Stimulated activated CD4-positive, alpha-beta T cell treated with anti-CD3 and anti-CD28 coated beads, Interleukin-2, amount 100 ng/mL, for 4 hours (primary cell): ENCODE results near the gene CDK5R1.

Source experiments
- DNase-seq: peaks from one replicate; pipeline ENCODE4 v3.0.0-alpha.2; 2020; ENCODE audit warnings: low read depth

The CDK5R1 gene

DNA sequence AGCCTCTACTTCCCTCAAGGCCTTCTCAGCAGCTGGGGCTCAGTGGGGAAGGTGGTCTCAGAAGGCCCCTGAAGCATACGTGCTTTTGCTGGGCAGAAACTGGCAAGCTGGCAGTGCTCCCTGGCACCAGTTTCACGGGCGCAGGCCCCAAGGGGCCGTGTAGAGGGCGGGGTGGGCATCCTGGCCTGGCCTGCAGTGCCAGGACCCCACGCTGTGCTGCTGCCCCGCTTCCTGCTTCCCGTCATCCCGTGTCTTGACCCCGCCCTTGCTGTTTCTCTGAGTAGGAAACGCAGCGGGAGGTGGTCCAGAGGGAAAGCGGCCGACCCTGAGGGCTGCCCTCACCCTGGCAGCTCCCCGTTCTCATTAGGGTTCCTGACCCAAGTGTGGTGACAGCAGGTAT is 6.8 kb downstream of the CDK5R1 start:
- no peak for DNase-seq

- no peak for DNase-seq
Measured at GRCh38 chr17:32493976-32494513, 7.3 kb downstream of the CDK5R1 start.

- no peak for DNase-seq
Measured at GRCh38 chr17:32494621-32495358, 8.0 kb downstream of the CDK5R1 start.

DNA sequence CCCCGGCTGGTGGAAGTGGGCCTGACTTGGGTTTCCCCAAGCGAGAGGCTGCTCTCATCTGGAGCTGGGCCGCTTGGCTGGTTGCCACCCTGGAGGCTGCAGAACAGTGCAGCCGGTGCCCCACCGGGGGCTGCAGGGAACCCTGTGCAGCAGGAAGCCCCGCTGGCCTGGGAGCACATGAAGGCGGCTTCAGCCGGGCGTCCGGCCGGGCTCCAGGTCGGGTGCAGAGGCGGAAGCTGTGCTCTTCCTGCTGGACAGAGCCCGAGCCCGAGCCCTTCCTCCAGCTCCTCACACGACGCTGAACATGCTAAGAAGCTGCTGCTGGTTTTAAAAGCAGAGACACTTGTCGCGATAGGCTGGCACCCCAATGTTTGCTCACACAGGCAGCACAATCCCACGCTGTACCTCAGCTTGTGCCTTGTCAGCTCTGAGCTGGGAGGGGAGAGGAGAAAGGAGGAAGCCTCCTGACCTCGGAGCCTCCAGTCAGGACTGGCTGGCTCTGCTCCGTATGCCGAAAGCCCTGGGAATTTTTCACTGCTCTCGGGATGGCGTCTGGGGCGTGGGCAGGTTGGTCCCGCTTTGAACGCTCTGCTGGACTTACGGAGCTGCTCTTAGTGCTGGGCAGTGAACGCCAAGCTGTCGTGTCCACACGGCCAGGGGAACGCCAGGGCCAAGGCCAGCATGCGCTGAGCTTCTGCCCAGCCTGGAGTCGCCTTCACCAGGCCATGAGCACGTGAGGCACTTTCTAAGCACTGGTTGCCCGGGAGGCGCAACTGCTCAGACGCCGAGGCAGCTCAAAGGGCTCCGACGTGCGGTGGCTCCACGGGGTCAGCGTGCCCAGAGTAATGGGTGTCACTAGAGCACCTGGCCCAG is 8.8 kb downstream of the CDK5R1 start:
- DNase-seq = no peak

DNA sequence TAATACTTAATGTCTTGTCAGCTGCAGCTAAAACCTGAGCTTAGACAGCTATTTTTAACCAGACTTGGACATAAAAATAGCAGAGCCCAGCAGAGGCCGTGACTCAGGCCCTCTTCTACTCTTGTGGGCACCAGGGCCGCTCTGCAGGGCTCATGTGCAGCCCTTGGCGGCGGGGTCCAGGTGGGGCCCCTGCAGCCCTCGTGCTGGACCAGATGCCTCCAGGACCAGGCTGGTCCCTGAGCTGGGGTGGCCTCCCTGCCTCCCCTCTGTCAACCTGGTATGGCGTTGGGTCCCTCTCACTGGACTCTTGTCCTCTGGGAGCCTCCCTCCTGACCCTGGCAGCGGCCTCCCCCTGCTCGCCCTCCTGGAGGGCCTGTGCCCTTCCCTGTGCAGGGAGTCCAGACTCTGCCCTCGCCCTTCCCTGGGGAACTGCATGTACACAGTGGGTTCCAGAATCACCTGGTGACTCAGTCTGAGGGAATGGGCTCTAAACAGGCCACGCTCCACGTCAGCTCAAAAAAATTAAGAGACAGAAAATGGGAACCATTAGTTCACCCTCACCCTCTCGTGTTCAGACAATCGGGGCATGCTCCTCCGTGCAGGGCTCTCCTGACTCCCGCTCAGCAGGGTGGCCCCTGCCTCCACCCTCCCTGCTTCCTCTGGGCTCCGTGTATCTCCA is 9.7 kb downstream of the CDK5R1 start:
- no peak for DNase-seq

- DNase-seq = no peak
Measured at GRCh38 chr17:32497431-32498205, 10.8 kb downstream of the CDK5R1 start.

GRCh38 chr17:32498391-32498790 is 11.6 kb downstream of the CDK5R1 start:
- no peak for DNase-seq

GRCh38 chr17:32502013-32502412 is 15.2 kb downstream of the CDK5R1 start:
- DNase-seq = no peak

GRCh38 chr17:32502710-32503109 is 15.9 kb downstream of the CDK5R1 start:
- no peak for DNase-seq

GRCh38 chr17:32503251-32504165 is 16.7 kb downstream of the CDK5R1 start:
- DNase-seq = no peak

- DNase-seq = no peak
Measured at GRCh38 chr17:32504166-32504990, 17.6 kb downstream of the CDK5R1 start.

DNA sequence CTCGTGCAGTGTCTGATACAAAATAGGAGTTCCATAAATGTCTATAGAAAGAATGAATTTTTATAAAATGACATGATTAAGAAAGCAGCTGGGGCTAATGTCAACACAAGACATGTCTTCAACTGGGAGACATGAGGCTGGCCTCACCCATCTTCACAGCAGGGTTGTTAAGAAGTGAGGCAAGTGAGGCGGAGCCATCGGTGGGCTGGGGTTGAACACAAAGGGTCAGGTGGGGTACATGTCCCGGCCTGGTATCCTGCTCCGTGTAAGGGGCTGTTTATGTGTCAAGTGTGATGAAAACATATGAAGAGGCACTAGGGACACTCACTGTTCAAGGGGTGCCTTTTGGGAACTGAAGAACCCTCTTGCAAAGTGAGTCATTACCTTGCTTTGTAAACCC is 22.1 kb downstream of the CDK5R1 start:
- no peak for DNase-seq

DNA sequence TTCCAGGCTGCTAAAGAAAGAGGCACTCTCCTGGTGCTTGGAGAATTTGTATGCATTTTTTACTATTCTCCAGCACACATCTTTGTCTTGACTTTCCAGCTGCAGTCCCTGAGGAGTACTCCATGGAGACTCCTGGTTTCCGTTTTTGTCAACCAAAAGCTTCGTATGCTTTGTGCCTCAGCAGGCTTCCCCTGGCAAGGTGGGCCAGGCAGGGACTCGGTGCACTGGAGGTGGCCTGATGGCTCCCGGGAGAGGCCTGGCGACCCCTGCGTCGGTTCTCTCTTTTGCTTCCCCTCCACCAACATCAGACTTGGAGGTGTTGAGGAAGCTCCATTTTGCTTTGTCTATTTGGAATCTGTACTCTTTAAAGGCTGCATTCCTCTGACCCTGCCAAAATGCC is 23.7 kb downstream of the CDK5R1 start:
- no peak for DNase-seq

GRCh38 chr17:32512328-32512727 is 25.5 kb downstream of the CDK5R1 start:
- no peak for DNase-seq

DNA sequence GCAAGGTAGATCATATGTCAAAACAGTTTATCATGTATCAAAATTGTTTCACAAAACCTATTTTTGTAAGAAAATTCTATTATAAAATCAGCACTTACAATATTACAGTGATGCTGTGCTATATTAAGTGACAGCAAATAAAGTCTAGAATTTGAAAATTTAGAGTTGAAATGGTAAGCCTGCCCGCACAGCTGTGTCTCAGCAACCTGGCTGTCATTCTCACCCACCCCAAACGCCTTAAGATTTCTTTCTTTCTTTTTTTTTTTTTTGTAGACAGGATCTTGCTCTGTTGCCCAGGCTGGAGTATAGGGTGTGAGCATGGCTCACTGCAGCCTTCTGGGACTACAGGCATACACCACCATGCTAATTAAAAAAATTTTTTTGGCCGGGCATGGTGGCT is 26.8 kb downstream of the CDK5R1 start:
- DNase-seq = no peak

DNA sequence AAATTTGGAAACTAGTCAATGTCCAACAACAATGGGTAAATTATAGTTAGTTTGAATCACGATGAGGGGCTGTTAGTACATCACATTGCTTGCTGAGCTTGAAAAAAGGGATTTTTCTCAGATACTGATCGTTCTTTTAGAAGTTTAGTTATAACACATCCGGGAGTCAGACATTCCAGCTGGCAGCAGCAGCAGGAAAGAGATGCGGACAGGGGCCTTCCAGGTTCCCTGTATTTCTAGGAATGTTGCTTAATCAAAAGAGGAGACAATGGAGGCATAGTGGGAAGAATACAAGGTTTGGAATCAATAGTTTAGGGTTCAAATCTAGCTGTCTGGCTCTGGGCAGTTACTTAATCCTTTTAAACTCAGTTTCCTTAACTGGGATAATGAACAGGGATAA is 27.8 kb downstream of the CDK5R1 start:
- DNase-seq = no peak

- DNase-seq = no peak
Measured at GRCh38 chr17:32515677-32516383, 29.0 kb downstream of the CDK5R1 start.

GRCh38 chr17:32516450-32516849 is 29.7 kb downstream of the CDK5R1 start:
- no peak for DNase-seq
